ENCODE results near the gene NOTUM.

Gene NOTUM

DNA sequence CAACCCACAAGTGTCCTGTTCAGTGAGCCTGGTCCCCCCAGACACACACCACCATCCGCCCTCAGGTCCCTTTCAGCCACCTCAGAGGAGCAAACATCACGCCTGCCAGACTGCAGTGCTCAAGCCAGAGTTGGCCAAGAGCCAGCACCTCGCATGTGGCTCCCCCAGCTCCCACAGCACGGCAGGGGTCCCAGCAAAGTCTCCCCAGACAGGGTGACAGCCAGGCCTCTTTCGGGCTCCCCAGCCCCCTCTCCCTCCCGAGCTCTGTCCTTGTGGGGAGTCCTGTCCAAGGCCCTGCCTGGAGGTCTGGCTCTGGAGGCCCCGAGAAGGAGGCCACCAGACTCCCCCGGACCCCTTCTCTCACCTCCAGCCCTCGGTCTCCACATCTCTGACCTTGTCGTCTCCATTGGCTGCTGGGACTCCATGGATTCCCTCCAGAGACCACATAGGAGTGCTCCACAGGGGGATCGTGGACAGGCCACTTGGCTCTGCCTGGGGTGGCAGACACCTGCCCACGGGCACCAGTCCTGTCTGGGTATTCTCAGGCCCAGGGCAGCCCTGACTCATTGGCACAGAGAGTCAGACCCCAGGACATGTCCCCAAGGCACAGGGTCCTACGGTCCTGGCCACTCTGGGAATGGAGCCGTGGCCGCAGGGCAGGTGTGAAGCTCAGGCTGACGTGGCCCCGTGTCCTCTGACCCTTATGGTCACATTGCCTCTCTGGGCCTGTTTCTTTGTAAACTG is 12.2 kb downstream of the NOTUM start:
- DNase-seq, result no peak
- Mint-ChIP-seq H3K4me3 (no peak overlapping the region), H3K4me1 (peaks cover 9% of the 10 kb centered on the region), H3K27ac (no peak overlapping the region), H3K27me3 (ENCODE audit: low read depth, poor library complexity) (peaks cover 3% of the 10 kb centered on the region), H3K9me3 (no peaks in the 10 kb centered on the region), H3K36me3 (ENCODE audit: low read depth) (no peaks in the 10 kb centered on the region)
- TF ChIP-seq, protein P1, sequence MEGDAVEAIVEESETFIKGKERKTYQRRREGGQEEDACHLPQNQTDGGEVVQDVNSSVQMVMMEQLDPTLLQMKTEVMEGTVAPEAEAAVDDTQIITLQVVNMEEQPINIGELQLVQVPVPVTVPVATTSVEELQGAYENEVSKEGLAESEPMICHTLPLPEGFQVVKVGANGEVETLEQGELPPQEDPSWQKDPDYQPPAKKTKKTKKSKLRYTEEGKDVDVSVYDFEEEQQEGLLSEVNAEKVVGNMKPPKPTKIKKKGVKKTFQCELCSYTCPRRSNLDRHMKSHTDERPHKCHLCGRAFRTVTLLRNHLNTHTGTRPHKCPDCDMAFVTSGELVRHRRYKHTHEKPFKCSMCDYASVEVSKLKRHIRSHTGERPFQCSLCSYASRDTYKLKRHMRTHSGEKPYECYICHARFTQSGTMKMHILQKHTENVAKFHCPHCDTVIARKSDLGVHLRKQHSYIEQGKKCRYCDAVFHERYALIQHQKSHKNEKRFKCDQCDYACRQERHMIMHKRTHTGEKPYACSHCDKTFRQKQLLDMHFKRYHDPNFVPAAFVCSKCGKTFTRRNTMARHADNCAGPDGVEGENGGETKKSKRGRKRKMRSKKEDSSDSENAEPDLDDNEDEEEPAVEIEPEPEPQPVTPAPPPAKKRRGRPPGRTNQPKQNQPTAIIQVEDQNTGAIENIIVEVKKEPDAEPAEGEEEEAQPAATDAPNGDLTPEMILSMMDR (IDR thresholded peaks at IDR 0.05), result no peak

DNA sequence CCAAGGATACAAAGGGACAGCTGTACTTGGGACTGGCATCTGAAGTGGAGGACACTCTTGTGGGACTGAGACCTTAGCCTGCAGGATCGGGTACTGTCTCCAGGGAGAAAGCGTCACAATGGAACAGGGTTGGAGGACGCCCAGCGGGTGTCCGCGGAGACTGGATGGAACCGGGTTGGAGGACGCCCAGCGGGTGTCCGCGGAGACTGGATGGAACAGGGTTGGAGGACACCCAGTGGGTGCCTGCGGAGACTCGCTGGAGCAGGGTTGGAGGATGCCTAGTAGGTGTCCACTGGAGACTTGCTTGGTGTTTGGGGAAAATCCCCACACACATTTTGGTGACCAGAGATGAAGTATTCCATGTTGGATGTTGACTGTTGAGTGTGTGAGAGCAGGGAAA is 13.8 kb downstream of the NOTUM start, which contains the start of gene MYADML2:
Gene MYADML2, minus strand, starts transcription at position 45 of the 400 bp plus-strand sequence. CDS start 5,492 bp downstream, outside the sequence.
- H3K27me3 Mint-ChIP-seq (ENCODE audit: low read depth, poor library complexity), result peaks cover 3% of the 10 kb centered on the region
- no peak within 1 kb of the TSS for H3K4me3 Mint-ChIP-seq
- H3K36me3 Mint-ChIP-seq (ENCODE audit: low read depth), result no peaks in the 10 kb centered on the region
- no peak for DNase-seq
- H3K4me1 Mint-ChIP-seq, result peaks cover 17% of the 10 kb centered on the region
- no peak within 1 kb of the TSS for H3K27ac Mint-ChIP-seq
- TF ChIP-seq, protein P1 (IDR thresholded peaks at IDR 0.05), result no peak
- H3K9me3 Mint-ChIP-seq, result no peaks in the 10 kb centered on the region

DNA sequence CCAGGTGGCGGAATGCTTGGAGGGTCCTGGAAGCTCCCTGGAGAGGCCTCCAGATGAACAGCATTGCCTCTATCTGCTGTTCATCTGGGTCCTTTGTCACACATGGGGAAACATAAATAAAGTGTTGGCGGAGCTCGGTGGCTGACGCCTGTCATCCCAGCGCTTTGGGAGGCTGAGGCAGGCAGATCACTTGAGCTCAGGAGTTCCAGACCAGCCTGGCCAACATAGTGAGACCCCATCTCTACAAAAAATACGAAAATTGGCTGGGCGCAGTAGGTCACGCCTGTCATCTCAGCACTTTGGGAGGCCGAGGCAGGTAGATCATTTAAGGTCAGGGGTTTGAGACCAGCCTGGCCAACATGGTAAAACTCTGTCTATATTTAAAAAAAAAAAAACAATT is 16.1 kb downstream of the NOTUM start:
- no peak for DNase-seq
- TF ChIP-seq, protein P1 (IDR thresholded peaks at IDR 0.05), result no peak
- Mint-ChIP-seq H3K9me3 (no peaks in the 10 kb centered on the region), H3K4me3 (no peak overlapping the region), H3K27ac (no peak overlapping the region), H3K36me3 (ENCODE audit: low read depth) (no peaks in the 10 kb centered on the region), H3K27me3 (ENCODE audit: low read depth, poor library complexity) (peaks cover 3% of the 10 kb centered on the region), H3K4me1 (peaks cover 30% of the 10 kb centered on the region)

DNA sequence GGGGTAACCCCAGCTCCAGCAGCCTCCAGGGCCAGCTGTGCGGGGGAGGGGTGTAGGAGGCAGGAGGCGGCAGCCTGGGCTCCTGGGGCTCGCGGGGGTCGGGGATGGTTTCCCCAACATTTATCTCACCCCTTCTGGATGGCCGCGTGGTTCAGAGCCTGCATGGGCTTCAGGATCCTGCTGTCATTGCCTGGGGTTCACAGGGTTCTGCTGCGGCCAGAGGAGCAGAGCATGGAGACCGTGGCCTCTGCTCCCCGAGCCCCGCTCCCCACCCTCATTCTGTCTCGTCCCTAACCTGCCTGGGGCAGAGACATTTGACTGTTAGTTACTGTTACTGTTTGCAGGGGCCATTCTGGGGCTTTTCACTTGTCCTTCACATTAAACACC is 18.8 kb downstream of the NOTUM start:
- H3K27me3 Mint-ChIP-seq (ENCODE audit: low read depth, poor library complexity), result peaks cover 3% of the 10 kb centered on the region
- no peaks in the 10 kb centered on the region for H3K9me3 Mint-ChIP-seq
- no peak overlapping the region for H3K27ac Mint-ChIP-seq
- no peak for DNase-seq
- TF ChIP-seq, protein P1 (IDR thresholded peaks at IDR 0.05), result no peak
- no peaks in the 10 kb centered on the region for H3K36me3 Mint-ChIP-seq (ENCODE audit: low read depth)
- peaks cover 50% of the 10 kb centered on the region for H3K4me1 Mint-ChIP-seq
- H3K4me3 Mint-ChIP-seq, result no peak overlapping the region

DNA sequence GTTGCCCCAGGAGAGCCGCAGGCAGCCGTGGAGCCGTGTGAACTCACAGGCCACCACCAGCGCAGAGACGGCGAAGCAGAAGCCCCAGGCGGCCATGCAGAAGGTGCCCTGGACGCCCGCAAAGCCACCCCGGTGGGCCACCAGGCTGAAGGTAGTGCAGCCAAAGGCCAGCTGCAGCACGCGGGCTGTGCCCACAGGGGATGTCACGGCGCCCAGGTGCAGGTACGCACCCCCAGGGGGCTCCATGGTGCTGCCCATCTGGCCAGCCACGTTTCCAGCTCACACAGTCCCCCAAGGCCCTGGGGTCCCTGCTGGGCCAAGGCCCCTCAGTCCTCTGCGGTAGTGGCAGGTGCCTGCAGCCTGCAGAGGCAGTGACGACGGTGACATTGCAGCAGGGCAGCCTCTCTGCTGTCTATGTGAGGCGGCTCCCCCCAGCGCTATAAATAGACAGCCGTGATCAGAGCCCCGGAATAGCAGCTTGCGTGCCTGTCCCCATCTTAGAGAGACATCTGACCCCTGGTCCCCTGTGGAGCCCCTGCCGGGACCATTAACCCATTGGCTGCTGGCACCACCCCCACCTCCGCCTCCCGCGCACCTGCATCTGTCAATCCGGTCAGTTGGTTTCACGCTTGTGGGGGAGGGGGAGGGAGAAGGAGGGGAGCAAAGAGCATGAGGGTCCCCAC is 19.4 kb downstream of the NOTUM start:
- no peak overlapping the region for H3K27ac Mint-ChIP-seq
- peak; percentile 37 for DNase-seq
- H3K4me1 Mint-ChIP-seq, result peaks cover 52% of the 10 kb centered on the region
- H3K4me3 Mint-ChIP-seq, result no peak overlapping the region
- no peaks in the 10 kb centered on the region for H3K9me3 Mint-ChIP-seq
- H3K36me3 Mint-ChIP-seq (ENCODE audit: low read depth), result no peaks in the 10 kb centered on the region
- H3K27me3 Mint-ChIP-seq (ENCODE audit: low read depth, poor library complexity), result peaks cover 3% of the 10 kb centered on the region
- TF ChIP-seq, protein P1 (IDR thresholded peaks at IDR 0.05), result no peak
